Lung (tissue), 12 donors: ENCODE data around the gene ZNF208. TPM values are rescaled to one million over a fixed set of nuclear protein-coding genes. Genes with fewer than 3 reads are reported as not detected.
"Not testable (repeated sequence)": the region's sequence is repeated elsewhere in the genome, so short reads cannot be mapped to it uniquely, and the experiment has no call there.

Experiments used
- ATAC-seq: fragments of 200-7000 bp; cut with Tn5 transposase; one replicate; pipeline ENCODE4 v1.9.1; 2020; ENCODE audit warnings: moderate number of reproducible peaks; ENCODE audit not compliant: insufficient read depth, low FRiP score
- DNase-seq, 3 donors: peaks; one replicate each; pipeline ENCODE4 v3.0.0-alpha.2; 2013 to 2017
- H3K27ac ChIP-seq, 2 donors: one replicate each; pipeline ENCODE4 v1.5.1; 2013; ENCODE audit warnings: mild to moderate bottlenecking in 2 of 2, moderate library complexity in 2 of 2, control low read depth in 1 of 2, inconsistent platforms in 1 of 2, low read depth in 1 of 2, low read length in 1 of 2
- H3K27me3 ChIP-seq, 3 donors: one replicate each; pipeline ENCODE4 v1.5.1; 2013; ENCODE audit warnings: low read length in 2 of 3; ENCODE audit not compliant: control insufficient read depth in 3 of 3, insufficient read depth in 3 of 3
- H3K36me3 ChIP-seq, 4 donors: one replicate each; pipeline ENCODE4 v1.5.1; 2013; ENCODE audit warnings: low read length in 4 of 4, mild to moderate bottlenecking in 1 of 4, moderate library complexity in 1 of 4; ENCODE audit not compliant: control insufficient read depth in 4 of 4, insufficient read depth in 4 of 4
- H3K4me1 ChIP-seq, 5 donors: one replicate each; pipeline ENCODE4 v1.5.1; 2013; ENCODE audit warnings: low read length in 5 of 5, mild to moderate bottlenecking in 2 of 5, moderate library complexity in 1 of 5; ENCODE audit not compliant: control insufficient read depth in 5 of 5, insufficient read depth in 5 of 5
- H3K4me3 ChIP-seq: one replicate; pipeline ENCODE4 v1.5.1; 2013; ENCODE audit warnings: mild to moderate bottlenecking, control low read depth, moderate library complexity
- H3K9ac ChIP-seq, 2 donors: one replicate each; pipeline ENCODE4 v1.5.1; 2013; ENCODE audit warnings: low read length in 2 of 2, control low read depth in 1 of 2; ENCODE audit not compliant: insufficient read depth in 1 of 2
- H3K9me3 ChIP-seq, 4 donors: one replicate each; pipeline ENCODE4 v1.5.1; 2013; ENCODE audit warnings: low read length in 3 of 4, mild to moderate bottlenecking in 1 of 4, moderate library complexity in 1 of 4; ENCODE audit not compliant: control insufficient read depth in 4 of 4, insufficient read depth in 3 of 4
- WGBS, 2 donors: extraction: QIAGEN DNeasy Blood & Tissue Kit; methylation state at CpG; one replicate each; pipeline ENCODE4 v1.1.7; 2013; 5-methylcytosine and 5-hydroxymethylcytosine counted together
- polyA plus RNA-seq, 2 donors: library from polyadenylated mRNA; stranded (reverse); fragments of 200-250 nt; gene quantifications; one replicate each; pipeline ENCODE4 v1.2.1, GENCODE V29; 2013
- total RNA-seq, 2 donors: library from RNA; depleted of rRNA in 1 of 2; stranded (reverse); fragments of >200 nt in 1 of 2; gene quantifications; one replicate each; pipeline ENCODE4 v1.2.1, GENCODE V29; 2014 to 2021
- TF ChIP-seq, protein P1 (sequence below): IDR thresholded peaks from 2 replicates; pipeline ENCODE4 v1.5.1; 2012; ENCODE audit warnings: mild to moderate bottlenecking; ENCODE audit errors: control extremely low read depth, extremely low read depth
- donor health status: control.
- donor health status: control.
- donor health status: Bipolar disorder and iron deficiency.
- donor health status: healthy.
- donor health status: DM: yes; HTN: yes; CAD: no.

Gene ZNF208
- total and polyA plus RNA-seq, 4 donors, result 0.17 to 33.8 (median 1.9) TPM

DNA sequence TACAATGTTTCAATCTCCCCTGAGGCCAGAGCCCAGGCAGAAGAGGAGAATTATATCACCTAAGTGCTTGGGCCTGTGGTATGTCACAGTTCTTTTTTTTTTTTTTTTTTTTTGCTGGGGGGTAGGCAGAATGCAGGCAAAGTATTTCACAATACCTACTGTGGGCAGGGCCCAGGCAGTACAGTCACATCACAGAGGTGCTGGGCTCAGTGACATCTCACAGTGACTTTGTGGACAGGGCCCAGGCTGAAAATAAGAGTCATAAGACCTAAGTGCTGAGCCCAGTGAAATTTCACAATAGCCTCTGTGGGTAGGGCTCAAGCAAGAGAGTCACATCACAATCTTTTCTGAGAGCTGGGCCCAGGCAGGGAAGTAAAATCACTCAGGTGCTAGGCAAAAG, 15.9 kb upstream of the ZNF208 start:
- ATAC-seq, result no peak
- Histone ChIP-seq H3K27me3 (no peaks in the 10 kb centered on the region), H3K4me3 (no peak overlapping the region), H3K4me1 (no peaks in the 10 kb centered on the region), H3K36me3 (no peaks in the 10 kb centered on the region), H3K27ac (no peak overlapping the region), H3K9ac (no peak overlapping the region), H3K9me3 (peaks cover 0 to 21% (median 2%) of the 10 kb centered on the region in 4 donors)
- TF ChIP-seq, protein P1, sequence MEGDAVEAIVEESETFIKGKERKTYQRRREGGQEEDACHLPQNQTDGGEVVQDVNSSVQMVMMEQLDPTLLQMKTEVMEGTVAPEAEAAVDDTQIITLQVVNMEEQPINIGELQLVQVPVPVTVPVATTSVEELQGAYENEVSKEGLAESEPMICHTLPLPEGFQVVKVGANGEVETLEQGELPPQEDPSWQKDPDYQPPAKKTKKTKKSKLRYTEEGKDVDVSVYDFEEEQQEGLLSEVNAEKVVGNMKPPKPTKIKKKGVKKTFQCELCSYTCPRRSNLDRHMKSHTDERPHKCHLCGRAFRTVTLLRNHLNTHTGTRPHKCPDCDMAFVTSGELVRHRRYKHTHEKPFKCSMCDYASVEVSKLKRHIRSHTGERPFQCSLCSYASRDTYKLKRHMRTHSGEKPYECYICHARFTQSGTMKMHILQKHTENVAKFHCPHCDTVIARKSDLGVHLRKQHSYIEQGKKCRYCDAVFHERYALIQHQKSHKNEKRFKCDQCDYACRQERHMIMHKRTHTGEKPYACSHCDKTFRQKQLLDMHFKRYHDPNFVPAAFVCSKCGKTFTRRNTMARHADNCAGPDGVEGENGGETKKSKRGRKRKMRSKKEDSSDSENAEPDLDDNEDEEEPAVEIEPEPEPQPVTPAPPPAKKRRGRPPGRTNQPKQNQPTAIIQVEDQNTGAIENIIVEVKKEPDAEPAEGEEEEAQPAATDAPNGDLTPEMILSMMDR, result no peak
- DNase-seq, result no peak

- H3K4me3 ChIP-seq, H3K27ac ChIP-seq, H3K9ac ChIP-seq, H3K36me3 ChIP-seq, DNase-seq, ATAC-seq, H3K4me1 ChIP-seq, H3K27me3 ChIP-seq: not testable (repeated sequence)
- H3K9me3 ChIP-seq, result peaks cover 0 to 21% (median 2%) of the 10 kb centered on the region in 4 donors
- 90 to 96% methylated on average over 1 of the region's 1 CpG for WGBS, 2 donors
Measured at GRCh38 chr19:22025539-22025938, 14.8 kb upstream of the ZNF208 start.

GRCh38 chr19:21970466-21970865, 40.3 kb downstream of the ZNF208 start:
- Histone ChIP-seq H3K9me3 (peaks cover 0 to 46% (median 17%) of the 10 kb centered on the region in 4 donors), H3K4me3 (no peak overlapping the region), H3K27me3 (no peaks in the 10 kb centered on the region), H3K4me1 (no peaks in the 10 kb centered on the region), H3K36me3 (no peaks in the 10 kb centered on the region), H3K9ac (no peak overlapping the region), H3K27ac (no peak overlapping the region)
- ATAC-seq (no peak), DNase-seq (no peak)
- TF ChIP-seq, protein P1, result no peak
- WGBS, 2 donors, result 88 to 91% methylated on average over 1 of the region's 1 CpG

DNA sequence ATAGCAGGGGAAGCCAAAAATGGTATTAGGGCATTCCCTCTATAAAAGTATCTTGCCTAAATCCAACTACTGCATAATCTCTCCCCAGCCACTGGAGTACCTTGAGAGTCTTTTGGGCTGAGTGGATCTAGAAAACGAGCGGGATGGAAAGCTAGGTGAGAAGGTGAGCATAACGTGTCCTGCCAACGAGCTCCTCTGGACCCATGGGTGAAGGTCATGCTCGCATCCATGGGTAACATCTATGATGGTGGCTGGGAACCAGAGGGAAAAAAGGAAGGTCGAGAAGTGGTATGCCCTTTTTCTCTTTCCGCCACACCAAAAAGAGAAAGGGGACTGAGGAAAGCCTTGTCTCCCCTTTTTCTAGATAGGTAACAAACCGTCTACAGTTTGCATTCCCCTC, 63.0 kb downstream of the ZNF208 start:
- 75 to 77% methylated on average over 8 of the region's 8 CpGs for WGBS, 2 donors
- TF ChIP-seq, protein P1, result no peak
- H3K27ac ChIP-seq, result no peak overlapping the region
- H3K36me3 ChIP-seq, result no peaks in the 10 kb centered on the region
- H3K9ac ChIP-seq, result no peak overlapping the region
- DNase-seq (peak in 1 of 3 donors; percentile 6), ATAC-seq (no peak)
- no peak overlapping the region for H3K4me3 ChIP-seq
- H3K27me3 ChIP-seq, result no peaks in the 10 kb centered on the region
- peaks cover 0 to 28% (median 18%) of the 10 kb centered on the region in 4 donors for H3K9me3 ChIP-seq
- H3K4me1 ChIP-seq, result no peaks in the 10 kb centered on the region
